Heart left ventricle (tissue), 16 donors: Measurements from ENCODE around the gene MYO5B. TPM values are rescaled to one million over a fixed set of nuclear protein-coding genes. Genes with fewer than 3 reads are reported as not detected.

Experiments
- ATAC-seq, 4 donors: fragments of 200-7000 bp; cut with Tn5 transposase; one replicate each; pipeline ENCODE4 v1.9.1; 2020 to 2022; ENCODE audit warnings: moderate library complexity in 4 of 4, mild to moderate bottlenecking in 3 of 4, moderate number of reproducible peaks in 1 of 4
- DNase-seq, 5 donors: peaks; one replicate each; pipeline ENCODE4 v3.0.0-alpha.2; 2020
- H3K27ac ChIP-seq, 12 donors: fragments of 200-600 bp; sonication (generic) in 4 of 12; one replicate each; pipeline versions ENCODE4 v1.5.0 to v1.8.0; 2016 to 2022; ENCODE audit warnings: mild to moderate bottlenecking in 2 of 12
- H3K27me3 ChIP-seq, 9 donors: fragments of 200-600 bp; sonication (generic) in 2 of 9; one replicate each; pipeline versions ENCODE4 v1.5.1 to v1.8.0; 2016 to 2022; ENCODE audit warnings: mild to moderate bottlenecking in 3 of 9
- H3K36me3 ChIP-seq, 9 donors: fragments of 200-600 bp; sonication (generic) in 2 of 9; one replicate each; pipeline versions ENCODE4 v1.5.0 to v1.8.0; 2018 to 2022; ENCODE audit warnings: mild to moderate bottlenecking in 2 of 9
- H3K4me1 ChIP-seq, 12 donors: fragments of 200-600 bp; sonication (generic) in 4 of 12; one replicate each; pipeline versions ENCODE4 v1.5.0 to v1.8.0; 2016 to 2022; ENCODE audit warnings: mild to moderate bottlenecking in 3 of 12
- H3K4me3 ChIP-seq, 12 donors: fragments of 200-600 bp; sonication (generic) in 4 of 12; one replicate each; pipeline versions ENCODE4 v1.5.0 to v1.8.0; 2017 to 2022; ENCODE audit warnings: mild to moderate bottlenecking in 9 of 12, moderate library complexity in 4 of 12
- H3K9me3 ChIP-seq, 12 donors: fragments of 200-600 bp; sonication (generic) in 4 of 12; one replicate each; pipeline versions ENCODE4 v1.5.0 to v1.8.0; 2016 to 2022; ENCODE audit warnings: mild to moderate bottlenecking in 1 of 12
- CTCF ChIP-seq, 12 donors: fragments of 200-600 bp; sonication (generic) in 4 of 12; IDR thresholded peaks; one replicate each; pipeline versions ENCODE4 v1.5.0 to v1.8.0; 2018 to 2022; ENCODE audit warnings: antibody characterized with exemption in 12 of 12, mild to moderate bottlenecking in 5 of 12
- POLR2A ChIP-seq, 2 donors: fragments of 450-650 bp; IDR thresholded peaks; one replicate each; pipeline ENCODE4 v1.6.1; 2017; ENCODE audit warnings: antibody characterized with exemption in 2 of 2, mild to moderate bottlenecking in 2 of 2, moderate library complexity in 2 of 2
- WGBS, 4 donors: extraction: QIAGEN DNeasy Blood & Tissue Kit in 2 of 4; methylation state at CpG; one replicate each; pipeline versions ENCODE4 v1.1.5 to v1.1.7; 2013 to 2018; 5-methylcytosine and 5-hydroxymethylcytosine counted together
- intact Hi-C, 10 donors: fragments of 100-400 bp; cut with DNase I; formaldehyde crosslinking; loops; one replicate each; pipeline versions ENCODE4 v1.11.1 to v1.14.2; 2022
- polyA plus RNA-seq, 2 donors: library from polyadenylated mRNA; stranded (reverse); fragments of 200-250 nt; gene quantifications; one replicate each; pipeline ENCODE4 v1.2.3, GENCODE V29; 2013
- total RNA-seq, 9 donors: library from RNA; depleted of rRNA in 2 of 9; stranded (reverse); fragments of >200 nt in 2 of 9; fragmentation: NEBNext Ultra II Directional in 3 of 9; extraction: Animal tissue kit (Norgen Biotek cat#: 25700) in 3 of 9; gene quantifications; one replicate each; pipeline versions ENCODE4 v1.1.0 to v1.2.4, GENCODE V29; 2016 to 2023
- donor health status: ischemic (EF 13 %, LVEDD 7.1; RV severe dilation, severe dysfunction).
- donor health status: healthy with polysubstance abuse.
- donor health status: DM: no; HTN: yes; CAD: no.
- donor health status: DM: no; HTN: no; CAD: no.
- donor health status: ischemic (EF 25% LVEDD 6.9; RV normal size, moderate dysfunction).
- donor health status: ischemic (EF 25% LVEDD 5.7; RV mildly dilated, moderate dysfunction).
- donor health status: healthy.
- donor health status: DM: yes; HTN: yes; CAD: no.
- donor health status: ischemic (EF 35%, LVEDD 5.7; RV mildly dilated, moderate dysfunction).
- donor health status: nonischemic (EF 11% LVEDD 7.7; RV severe dilation, severe dysfunction).
- donor health status: DM: yes; HTN: yes; CAD: no.
- donor health status: PGD.
- donor health status: ischemic (EF 29% LVEDD 5.4; RV normal size, mild dysfunction).
- donor health status: nonischemic (EF 23%, LVEDD 6.1; RV moderate dilation, normal function).

The MYO5B gene
- total and polyA plus RNA-seq, 11 donors, result 0.51 to 5.9 (median 1.4) TPM

GRCh38 chr18:50094221-50094773 lies 100.7 kb downstream of the MYO5B start:
- ATAC-seq, result no peak
- WGBS, 4 donors, result 64 to 80% (median 75%) methylated on average over 2 of the region's 2 CpGs
- intact Hi-C loops, result no loop called here

GRCh38 chr18:50093366-50094064 lies 101.4 kb downstream of the MYO5B start:
- H3K27ac ChIP-seq, result no peak overlapping the region
- H3K27me3 ChIP-seq, result no peaks in the 10 kb centered on the region
- intact Hi-C loops, result no loop called here
- DNase-seq (no peak), ATAC-seq (no peak)
- no peak overlapping the region for H3K4me3 ChIP-seq
- H3K4me1 ChIP-seq, result peaks cover 0 to 15% (median 0%) of the 10 kb centered on the region in 12 donors
- H3K9me3 ChIP-seq, result no peaks in the 10 kb centered on the region
- WGBS, 4 donors, result 60 to 73% (median 64%) methylated on average over 6 of the region's 6 CpGs
- TF ChIP-seq POLR2A (IDR thresholded peaks at IDR 0.05) (no peak), CTCF (IDR thresholded peaks at IDR 0.05) (no peak)
- no peaks in the 10 kb centered on the region for H3K36me3 ChIP-seq

More at GRCh38 chr18:50094221-50094773, 100.7 kb downstream of the MYO5B start:
- Histone ChIP-seq H3K36me3 (no peaks in the 10 kb centered on the region), H3K27ac (no peak overlapping the region), H3K9me3 (no peaks in the 10 kb centered on the region), H3K4me3 (no peak overlapping the region), H3K4me1 (peaks cover 0 to 15% (median 0%) of the 10 kb centered on the region in 12 donors), H3K27me3 (no peaks in the 10 kb centered on the region)
- TF ChIP-seq POLR2A (IDR thresholded peaks at IDR 0.05), result no peak
- no peak for TF ChIP-seq CTCF (IDR thresholded peaks at IDR 0.05)
- DNase-seq, result no peak

GRCh38 chr18:50092245-50092805 lies 102.6 kb downstream of the MYO5B start:
- TF ChIP-seq POLR2A (IDR thresholded peaks at IDR 0.05) (no peak), CTCF (IDR thresholded peaks at IDR 0.05) (no peak)
- Histone ChIP-seq H3K27me3 (no peaks in the 10 kb centered on the region), H3K4me1 (peaks cover 0 to 15% (median 0%) of the 10 kb centered on the region in 12 donors), H3K27ac (no peak overlapping the region), H3K9me3 (no peaks in the 10 kb centered on the region), H3K4me3 (no peak overlapping the region), H3K36me3 (no peaks in the 10 kb centered on the region)
- 55 to 75% (median 60%) methylated on average over 3 of the region's 3 CpGs for WGBS, 4 donors
- intact Hi-C loops, result no loop called here
- ATAC-seq, result no peak
- DNase-seq, result no peak

- WGBS, 4 donors, result 60 to 82% (median 79%) methylated on average over 2 of the region's 2 CpGs
- Histone ChIP-seq H3K4me1 (peaks cover 0 to 15% (median 0%) of the 10 kb centered on the region in 12 donors), H3K27ac (no peak overlapping the region), H3K4me3 (no peak overlapping the region), H3K36me3 (no peaks in the 10 kb centered on the region), H3K27me3 (no peaks in the 10 kb centered on the region), H3K9me3 (no peaks in the 10 kb centered on the region)
- intact Hi-C loops, result no loop called here
- ATAC-seq (peak in 1 of 4 donors; percentile 11), DNase-seq (no peak)
- no peak for TF ChIP-seq POLR2A (IDR thresholded peaks at IDR 0.05)
- no peak for TF ChIP-seq CTCF (IDR thresholded peaks at IDR 0.05)
Observed at GRCh38 chr18:50091509-50092244, 103.3 kb downstream of the MYO5B start.
